A204.1 (cell line): ENCODE results near the gene CERS5.
A peak's percentile ranks its signal among the peaks of the same experiment; 100 is the strongest.

Experiments used
- FAIRE-seq: peaks from 2 replicates; lab custom pipeline; 2012; peaks lifted over from hg19 to GRCh38; lab: Jason Lieb, UNC

The CERS5 gene

DNA sequence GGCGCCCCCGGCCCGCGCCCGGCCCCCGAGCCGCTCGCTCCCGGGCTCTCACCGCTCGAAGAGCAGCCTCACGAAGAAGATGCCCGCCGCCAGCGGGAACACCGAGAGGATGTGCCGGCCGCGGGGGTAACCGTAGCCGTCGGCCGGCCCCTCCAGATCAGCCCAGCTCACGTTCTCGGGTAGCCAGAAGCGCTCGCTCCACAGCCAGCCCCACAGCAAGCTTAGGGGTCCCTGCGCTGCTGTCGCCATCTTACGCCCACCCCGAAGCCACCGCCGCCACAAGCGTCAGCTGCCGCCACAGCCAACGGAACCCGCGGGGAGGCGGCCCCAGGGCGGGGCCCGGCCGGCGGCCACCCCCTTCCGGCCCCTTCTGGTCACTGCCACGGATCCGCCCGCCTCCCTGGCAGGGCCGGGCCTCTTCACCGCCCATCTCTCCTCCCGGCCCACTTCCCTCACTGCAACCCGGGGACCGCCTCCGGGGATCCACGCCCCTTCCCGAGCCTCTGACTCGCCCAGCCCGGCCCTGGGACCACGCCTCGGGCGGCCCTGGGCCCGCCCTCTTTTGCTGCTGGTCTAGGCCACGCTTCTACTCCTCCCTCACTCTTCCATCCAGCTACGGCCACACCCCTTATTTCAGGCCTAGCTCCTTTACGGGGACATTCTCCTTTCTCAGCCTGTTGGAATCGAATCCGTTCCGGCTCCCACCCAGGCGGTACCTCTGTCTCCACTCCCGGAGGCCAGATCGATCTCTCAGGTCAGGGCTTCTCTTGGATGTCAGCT, at the start of gene CERS5:
CERS5 (minus strand) TSS at position 321 of the 780 bp plus-strand sequence; CDS start at position 249, 72 bp downstream.
- FAIRE-seq = peak; percentile 95

DNA sequence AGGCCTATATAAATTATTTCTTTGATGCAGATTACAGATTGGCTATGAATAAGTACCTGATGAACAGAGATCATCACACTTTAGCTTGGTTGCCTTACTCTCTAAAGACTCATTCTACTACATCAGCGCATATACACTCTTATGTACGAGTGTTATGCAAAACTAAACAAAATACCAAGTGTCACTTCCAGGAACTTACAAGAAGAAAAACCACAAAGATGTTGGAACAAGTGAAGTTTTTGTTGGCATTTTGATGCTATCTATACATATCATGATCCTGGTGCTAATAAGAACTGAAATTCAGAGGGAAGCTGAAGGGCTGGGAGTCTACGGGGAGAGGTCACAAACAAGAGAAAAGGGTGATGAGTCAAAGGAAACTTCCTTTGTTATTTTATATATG, 47.9 kb upstream of the CERS5 start:
- no peak for FAIRE-seq

DNA sequence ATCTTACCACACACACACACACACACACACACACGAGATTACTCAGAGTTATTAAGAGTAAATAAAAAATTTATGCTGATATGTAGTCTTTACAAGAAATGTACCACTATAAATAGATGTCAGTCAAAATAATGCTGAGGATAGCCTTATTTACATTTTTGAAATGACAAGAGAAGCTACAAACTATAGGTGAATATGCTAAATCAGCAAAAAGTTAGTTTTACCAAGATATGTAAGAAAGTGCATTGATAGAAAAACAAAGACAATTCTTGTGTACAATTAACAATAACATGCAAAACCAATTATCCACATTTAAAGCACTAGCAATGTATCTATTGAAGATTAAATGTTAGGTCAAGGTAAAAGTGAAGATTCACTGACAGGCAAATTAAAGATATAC, 46.8 kb upstream of the CERS5 start:
- FAIRE-seq = no peak

DNA sequence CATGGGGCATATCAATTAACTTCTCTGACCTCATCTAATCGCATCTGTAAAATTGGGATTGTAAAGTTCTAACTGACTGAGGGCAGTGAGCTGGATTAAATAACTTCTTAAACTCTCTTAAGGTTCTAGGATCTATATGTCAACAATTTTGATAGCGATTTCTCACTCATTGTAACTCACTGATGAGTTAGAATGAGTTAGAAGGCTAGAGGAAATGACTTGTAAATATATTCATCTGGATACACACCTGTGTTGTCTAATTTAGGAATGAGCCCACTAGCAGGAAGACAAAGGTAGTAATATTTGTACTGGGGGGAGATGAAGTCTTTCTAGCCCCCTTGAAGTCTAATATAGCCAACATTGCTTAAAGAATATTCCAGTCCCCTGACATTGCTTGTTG, 46.3 kb upstream of the CERS5 start:
- FAIRE-seq = no peak

DNA sequence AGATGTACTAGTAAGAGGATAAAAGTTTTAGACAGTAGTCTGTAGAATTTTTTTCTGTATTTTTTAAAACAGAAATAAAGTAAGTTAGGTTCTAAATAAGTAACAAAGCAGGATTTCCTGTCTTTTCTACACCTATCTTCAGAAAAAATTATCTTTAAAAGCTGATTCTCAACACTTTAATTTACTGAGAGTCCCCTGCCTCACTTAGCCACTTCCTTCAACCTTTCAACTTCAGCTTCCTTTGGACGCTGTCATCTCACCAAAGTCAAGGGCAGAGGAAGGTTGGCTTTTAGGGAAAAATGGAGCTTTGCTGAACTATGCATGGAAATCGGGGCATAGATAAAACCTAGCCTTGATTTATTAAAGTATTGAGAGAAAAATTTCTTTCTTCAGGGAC, 44.9 kb upstream of the CERS5 start:
- FAIRE-seq = no peak

GRCh38 chr12:50211392-50212070, 44.4 kb upstream of the CERS5 start:
- FAIRE-seq = no peak

- FAIRE-seq = no peak
Observed at GRCh38 chr12:50207424-50207823, 40.3 kb upstream of the CERS5 start.

GRCh38 chr12:50205648-50206047, 38.5 kb upstream of the CERS5 start:
- no peak for FAIRE-seq

DNA sequence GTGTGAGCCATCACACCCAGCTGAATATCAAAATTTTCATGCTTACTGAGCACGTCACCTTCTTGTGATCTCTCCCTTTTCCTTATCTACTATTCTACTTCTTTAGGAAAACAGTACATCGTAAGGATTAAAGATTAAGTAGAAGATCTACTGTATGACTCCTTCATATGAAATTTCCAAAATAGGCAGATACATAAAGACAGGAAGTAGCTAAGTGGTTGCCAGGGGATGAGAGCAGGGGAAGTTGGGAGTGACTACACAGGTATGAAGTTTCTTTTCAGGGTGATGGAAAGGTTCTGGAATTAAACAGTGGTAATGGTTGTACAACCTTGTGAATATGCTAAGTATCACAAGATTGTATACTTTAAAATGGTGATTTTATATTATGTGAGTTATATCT, 36.5 kb upstream of the CERS5 start:
- FAIRE-seq = no peak

GRCh38 chr12:50201987-50202521, 34.9 kb upstream of the CERS5 start:
- FAIRE-seq = no peak

DNA sequence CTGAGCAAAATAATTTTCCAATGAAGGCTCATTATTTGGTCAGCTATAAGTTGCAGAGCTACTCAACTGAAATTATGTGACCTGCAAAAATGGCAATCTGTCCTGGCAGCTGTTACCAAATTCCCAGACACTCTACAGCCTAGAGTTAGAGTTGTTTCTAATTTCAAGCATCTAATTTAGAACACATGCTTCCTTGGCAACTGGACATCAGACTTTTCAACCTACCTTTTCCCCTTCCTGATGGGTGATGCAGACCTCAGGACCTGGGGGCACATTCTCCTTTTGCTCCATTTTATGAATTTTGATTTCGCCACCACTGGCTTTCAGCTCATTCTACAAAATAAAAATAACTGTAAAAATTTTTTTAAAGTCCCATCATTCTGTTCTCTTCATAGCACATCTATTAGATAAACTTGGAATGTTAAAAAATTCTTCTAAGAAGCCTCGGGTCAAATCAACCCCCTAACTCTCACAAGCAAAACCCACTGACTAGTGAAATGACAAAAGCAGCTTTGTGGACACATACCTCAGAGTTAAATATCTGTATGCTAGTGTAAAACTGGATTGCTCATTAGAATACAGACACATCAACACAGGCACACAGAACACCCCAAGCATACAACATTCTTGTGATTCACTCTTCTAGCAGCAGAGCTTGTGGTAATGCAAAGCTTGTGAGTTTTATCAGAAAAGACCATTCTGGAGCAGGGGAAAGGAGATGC, 33.5 kb upstream of the CERS5 start:
- FAIRE-seq = no peak

DNA sequence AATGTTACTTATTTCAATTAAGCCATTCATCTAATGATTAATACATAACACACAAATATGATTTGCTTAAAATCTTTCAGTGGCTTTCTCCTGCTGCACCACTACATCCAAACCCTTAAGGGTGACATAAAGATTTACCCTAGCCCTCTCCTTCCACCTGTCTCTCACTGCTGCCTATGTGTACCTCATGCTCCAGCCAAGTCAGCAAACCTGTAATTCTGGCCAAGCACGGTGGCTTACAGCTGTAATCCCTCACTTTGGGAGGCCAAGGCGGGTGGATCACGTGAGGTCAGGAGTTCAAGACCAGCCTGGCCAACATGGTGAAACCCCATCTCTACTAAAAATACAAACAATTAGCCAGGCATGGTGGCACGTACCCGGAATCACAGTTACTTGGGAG, 31.7 kb upstream of the CERS5 start:
- FAIRE-seq = no peak

- FAIRE-seq = no peak
Observed at GRCh38 chr12:50197297-50197727, 30.1 kb upstream of the CERS5 start.

DNA sequence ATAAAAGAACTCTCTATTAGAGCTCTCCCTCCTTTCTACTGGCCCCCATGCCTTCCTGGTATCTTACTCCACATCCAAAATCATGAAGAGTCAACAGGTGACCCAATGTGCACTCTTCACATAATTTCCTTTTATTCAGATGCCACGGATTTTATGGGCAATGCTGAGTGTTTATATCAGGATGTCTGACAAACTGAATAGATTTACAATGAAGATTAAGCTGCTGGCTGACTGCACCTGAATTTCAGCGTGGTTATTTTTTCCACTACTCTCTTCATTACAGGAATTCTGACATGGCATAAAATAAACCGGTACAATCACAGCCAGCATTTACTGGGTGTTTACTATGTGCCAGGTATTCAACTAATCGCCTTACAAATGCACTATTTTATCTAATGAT, 29.4 kb upstream of the CERS5 start:
- FAIRE-seq = no peak

GRCh38 chr12:50195832-50196231, 28.7 kb upstream of the CERS5 start:
- no peak for FAIRE-seq

DNA sequence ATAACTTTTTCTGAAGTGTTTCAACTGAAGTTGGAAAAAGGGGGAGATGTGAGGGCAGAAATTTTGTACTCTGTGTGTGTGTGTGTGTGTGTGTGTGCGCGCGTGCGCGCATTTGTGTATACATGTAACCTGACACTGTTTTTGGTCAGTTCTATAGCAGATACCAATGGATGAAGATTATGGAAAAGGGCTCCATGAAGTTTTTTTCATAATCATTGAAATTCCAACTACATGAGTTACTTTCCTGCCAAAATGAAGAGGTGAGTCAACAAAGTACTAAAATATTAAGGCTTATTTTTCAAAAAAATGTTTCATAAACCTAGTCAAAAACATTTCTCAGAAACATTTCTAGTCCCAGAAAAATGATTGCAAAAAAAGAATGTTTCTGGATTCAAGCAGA, 25.7 kb upstream of the CERS5 start:
- FAIRE-seq = no peak

DNA sequence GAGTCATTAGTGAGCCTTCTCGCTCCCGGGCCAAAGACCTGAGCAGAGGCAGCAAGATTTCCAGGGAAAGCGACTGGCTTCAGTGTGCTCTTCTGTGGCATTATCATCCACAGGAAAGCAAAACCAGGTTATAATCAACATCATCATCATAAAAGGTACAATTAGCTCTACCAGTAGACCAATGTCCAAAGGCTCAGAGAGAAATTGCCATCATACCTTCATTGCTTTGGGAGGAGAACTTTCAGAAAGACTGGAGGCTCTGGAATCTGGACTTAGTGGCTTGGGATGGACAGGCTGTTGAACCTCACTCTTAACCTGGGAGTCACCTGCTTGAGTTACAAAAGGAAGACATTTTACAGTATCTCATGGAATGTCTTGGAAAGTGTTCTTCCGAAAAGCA, 25.1 kb upstream of the CERS5 start:
- no peak for FAIRE-seq

DNA sequence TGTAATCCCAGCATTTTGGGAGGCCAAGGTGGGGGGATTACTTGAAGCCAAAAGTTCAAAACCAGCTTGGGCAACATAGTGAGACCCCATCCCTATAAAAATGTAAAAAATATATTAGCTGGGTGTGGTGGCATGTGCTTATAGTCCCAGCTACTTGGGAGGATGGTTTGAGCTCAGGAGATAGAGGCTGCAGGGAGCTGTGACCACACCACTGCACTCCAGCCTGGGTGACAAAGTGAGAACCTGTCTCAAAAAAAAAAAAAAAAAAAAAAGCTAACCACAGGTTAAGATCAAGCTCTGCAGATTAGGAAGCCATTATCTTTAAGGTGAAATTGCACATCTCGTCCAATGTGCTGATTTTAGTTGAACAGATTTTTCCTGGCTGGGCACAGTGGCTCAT, 23.7 kb upstream of the CERS5 start:
- FAIRE-seq = no peak

DNA sequence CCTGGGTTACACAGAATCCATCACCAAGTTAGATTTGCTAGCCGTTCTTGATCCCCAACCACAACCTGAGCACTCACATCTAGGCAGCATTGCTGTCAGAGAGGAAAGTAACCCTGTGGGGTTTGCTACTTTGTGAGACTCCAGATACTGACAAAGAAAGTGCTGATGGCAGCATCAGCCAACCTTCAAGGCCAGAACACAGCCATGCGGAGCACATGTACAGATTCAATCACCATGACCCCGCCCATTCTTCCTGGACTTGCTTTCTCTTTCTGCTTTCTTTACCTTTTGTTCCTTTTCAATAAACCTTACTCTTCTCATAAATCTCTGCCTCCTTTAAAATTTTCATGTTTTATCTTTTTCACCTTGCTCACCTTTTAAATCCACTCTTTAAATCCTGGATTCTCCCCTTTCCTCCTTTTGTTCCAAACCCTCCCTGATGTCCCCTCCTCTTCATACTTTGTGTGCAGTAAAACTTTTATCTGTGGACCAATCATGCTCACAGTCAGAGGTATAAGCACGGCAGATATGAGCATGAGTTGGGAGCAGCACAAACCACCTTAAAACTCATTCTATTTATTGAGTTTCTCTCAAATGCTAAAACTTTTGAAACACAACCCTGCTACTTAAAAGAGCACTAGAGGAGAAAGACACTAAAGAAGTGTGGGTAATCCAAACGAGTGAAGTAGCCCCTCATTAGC, 21.9 kb upstream of the CERS5 start:
- FAIRE-seq = no peak

DNA sequence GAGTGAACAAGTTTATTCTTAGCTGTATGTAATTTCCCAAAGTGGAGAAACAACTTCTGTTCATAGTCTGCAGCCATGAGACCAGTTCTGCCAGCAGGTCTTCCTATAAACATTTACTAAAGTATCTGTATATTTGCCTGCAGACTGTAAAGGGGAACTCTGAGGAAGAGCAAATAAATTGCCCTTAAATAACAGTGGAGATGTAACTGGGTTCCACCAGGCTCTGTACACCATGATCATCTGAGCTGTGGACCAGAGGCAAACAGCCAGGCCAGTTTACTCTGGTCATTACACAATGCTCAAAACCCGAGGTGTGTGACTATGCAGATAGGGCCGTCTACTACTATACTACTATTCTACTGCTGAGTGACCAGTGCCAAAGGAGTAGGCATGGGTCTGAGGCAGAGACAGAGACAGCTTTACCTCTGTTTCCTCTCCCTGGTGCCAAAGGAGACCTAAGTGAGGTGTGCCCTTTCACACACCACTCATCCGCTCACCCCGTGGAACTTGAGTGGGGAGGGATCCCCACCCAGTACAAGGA, 21.1 kb upstream of the CERS5 start:
- FAIRE-seq = no peak

GRCh38 chr12:50187084-50187900, 20.1 kb upstream of the CERS5 start:
- no peak for FAIRE-seq
